ENCODE results near the gene NLRP12.

The NLRP12 gene

GRCh38 chr19:53865918-53866864, 42.1 kb upstream of the NLRP12 start:
- Histone ChIP-seq H3K9ac (peak overlapping the region; percentile 32), H3K9me3 (ENCODE audit: control insufficient read depth, low read length) (no peaks in the 10 kb centered on the region), H3K4me2 (ENCODE audit: low read length) (peak overlapping the region; percentile 99), H3K4me3 (ENCODE audit: low read depth, low read length) (peak overlapping the region; percentile 90), H3K27ac (peak overlapping the region; percentile 99), H3K4me1 (peaks cover 8% of the 10 kb centered on the region), H3K27me3 (ENCODE audit: control insufficient read depth, insufficient read depth, low read length) (no peaks in the 10 kb centered on the region), H3K79me2 (no peaks in the 10 kb centered on the region), H2AFZ (peak overlapping the region; percentile 84), H3K36me3 (ENCODE audit: control insufficient read depth, insufficient read depth, low read length) (no peaks in the 10 kb centered on the region)
- TF ChIP-seq CTCF (IDR thresholded peaks at IDR 0.05): no peak

- Histone ChIP-seq H3K9me3 (ENCODE audit: control insufficient read depth, low read length) (no peaks in the 10 kb centered on the region), H2AFZ (peak overlapping the region; percentile 84), H3K4me1 (peaks cover 8% of the 10 kb centered on the region), H3K27me3 (ENCODE audit: control insufficient read depth, insufficient read depth, low read length) (no peaks in the 10 kb centered on the region), H3K27ac (peak overlapping the region; percentile 99), H3K9ac (no peak overlapping the region), H3K4me3 (ENCODE audit: low read depth, low read length) (no peak overlapping the region), H3K36me3 (ENCODE audit: control insufficient read depth, insufficient read depth, low read length) (no peaks in the 10 kb centered on the region), H3K79me2 (no peaks in the 10 kb centered on the region), H3K4me2 (ENCODE audit: low read length) (no peak overlapping the region)
- TF ChIP-seq CTCF (IDR thresholded peaks at IDR 0.05): no peak
Observed at GRCh38 chr19:53865523-53865917, 41.4 kb upstream of the NLRP12 start.

DNA sequence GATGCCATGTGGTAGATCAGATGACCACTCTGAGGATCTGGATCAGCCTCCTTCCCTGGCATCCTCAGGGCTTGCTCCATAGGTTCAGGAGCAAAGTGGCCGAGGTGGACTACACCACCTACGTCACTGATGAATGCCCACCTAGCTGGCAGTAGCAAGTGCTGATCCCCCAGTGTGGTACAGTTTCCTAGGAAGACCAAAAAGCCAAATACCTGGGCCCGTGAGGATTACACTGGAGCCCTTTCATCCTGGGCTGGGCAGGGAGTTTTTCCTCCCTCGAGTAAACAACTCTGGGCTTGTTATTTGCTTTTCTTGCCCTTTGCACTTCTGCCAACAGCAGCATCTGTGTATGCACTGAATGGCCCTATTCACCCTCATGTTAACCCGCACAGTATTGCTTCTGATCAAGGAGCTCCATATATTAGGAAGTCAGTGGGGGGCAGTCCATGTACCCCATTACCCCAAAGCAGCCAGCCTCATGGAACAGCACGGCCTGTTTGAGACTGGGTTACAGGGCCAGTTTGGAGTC, 40.3 kb upstream of the NLRP12 start:
- peaks cover 8% of the 10 kb centered on the region for H3K4me1 ChIP-seq
- no peak overlapping the region for H2AFZ ChIP-seq
- no peak overlapping the region for H3K9ac ChIP-seq
- no peaks in the 10 kb centered on the region for H3K9me3 ChIP-seq (ENCODE audit: control insufficient read depth, low read length)
- no peaks in the 10 kb centered on the region for H3K36me3 ChIP-seq (ENCODE audit: control insufficient read depth, insufficient read depth, low read length)
- no peak overlapping the region for H3K4me3 ChIP-seq (ENCODE audit: low read depth, low read length)
- no peaks in the 10 kb centered on the region for H3K27me3 ChIP-seq (ENCODE audit: control insufficient read depth, insufficient read depth, low read length)
- H3K4me2 ChIP-seq (ENCODE audit: low read length): no peak overlapping the region
- H3K79me2 ChIP-seq: no peaks in the 10 kb centered on the region
- H3K27ac ChIP-seq: no peak overlapping the region
- TF ChIP-seq CTCF (IDR thresholded peaks at IDR 0.05): no peak

GRCh38 chr19:53853707-53854106, 29.6 kb upstream of the NLRP12 start:
- H3K4me2 ChIP-seq (ENCODE audit: low read length): no peak overlapping the region
- no peak overlapping the region for H3K27ac ChIP-seq
- H2AFZ ChIP-seq: no peak overlapping the region
- H3K27me3 ChIP-seq (ENCODE audit: control insufficient read depth, insufficient read depth, low read length): no peaks in the 10 kb centered on the region
- H3K4me1 ChIP-seq: no peaks in the 10 kb centered on the region
- no peak overlapping the region for H3K9ac ChIP-seq
- no peak overlapping the region for H3K4me3 ChIP-seq (ENCODE audit: low read depth, low read length)
- no peaks in the 10 kb centered on the region for H3K36me3 ChIP-seq (ENCODE audit: control insufficient read depth, insufficient read depth, low read length)
- H3K9me3 ChIP-seq (ENCODE audit: control insufficient read depth, low read length): no peaks in the 10 kb centered on the region
- no peak for TF ChIP-seq CTCF (IDR thresholded peaks at IDR 0.05)
- H3K79me2 ChIP-seq: no peaks in the 10 kb centered on the region

Measured in parathyroid adenoma (tissue), 2 donors.